Measurements from ENCODE around the gene VWF.

VWF gene

DNA sequence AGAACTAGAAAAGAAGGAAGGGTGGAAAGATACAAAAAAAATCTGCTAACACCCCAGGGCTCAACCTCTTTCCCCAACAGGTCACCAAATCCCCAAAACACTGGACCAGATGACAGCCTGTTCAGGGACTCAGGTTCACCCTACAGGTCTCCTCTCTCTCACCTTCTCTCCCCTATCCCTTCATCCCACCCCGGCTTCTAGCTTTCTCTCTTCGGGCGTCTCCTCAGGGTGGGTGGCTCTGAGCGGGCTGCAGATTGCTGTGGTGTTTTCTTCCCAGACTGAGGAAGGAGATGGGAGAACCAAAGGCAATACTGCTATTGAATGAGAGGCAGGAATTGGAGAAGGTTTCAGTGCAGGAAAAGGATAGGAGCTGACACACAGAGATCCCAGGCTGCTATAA is 218.7 kb downstream of the VWF start:
- no peak overlapping the region for H3K4me3 ChIP-seq (ENCODE audit: low read depth, low read length)
- TF ChIP-seq, protein P1, sequence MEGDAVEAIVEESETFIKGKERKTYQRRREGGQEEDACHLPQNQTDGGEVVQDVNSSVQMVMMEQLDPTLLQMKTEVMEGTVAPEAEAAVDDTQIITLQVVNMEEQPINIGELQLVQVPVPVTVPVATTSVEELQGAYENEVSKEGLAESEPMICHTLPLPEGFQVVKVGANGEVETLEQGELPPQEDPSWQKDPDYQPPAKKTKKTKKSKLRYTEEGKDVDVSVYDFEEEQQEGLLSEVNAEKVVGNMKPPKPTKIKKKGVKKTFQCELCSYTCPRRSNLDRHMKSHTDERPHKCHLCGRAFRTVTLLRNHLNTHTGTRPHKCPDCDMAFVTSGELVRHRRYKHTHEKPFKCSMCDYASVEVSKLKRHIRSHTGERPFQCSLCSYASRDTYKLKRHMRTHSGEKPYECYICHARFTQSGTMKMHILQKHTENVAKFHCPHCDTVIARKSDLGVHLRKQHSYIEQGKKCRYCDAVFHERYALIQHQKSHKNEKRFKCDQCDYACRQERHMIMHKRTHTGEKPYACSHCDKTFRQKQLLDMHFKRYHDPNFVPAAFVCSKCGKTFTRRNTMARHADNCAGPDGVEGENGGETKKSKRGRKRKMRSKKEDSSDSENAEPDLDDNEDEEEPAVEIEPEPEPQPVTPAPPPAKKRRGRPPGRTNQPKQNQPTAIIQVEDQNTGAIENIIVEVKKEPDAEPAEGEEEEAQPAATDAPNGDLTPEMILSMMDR (conservative IDR thresholded peaks at IDR 0.05; ENCODE audit: low read depth, low read length) = no peak
- no peak for DNase-seq (ENCODE audit: low read depth)

DNA sequence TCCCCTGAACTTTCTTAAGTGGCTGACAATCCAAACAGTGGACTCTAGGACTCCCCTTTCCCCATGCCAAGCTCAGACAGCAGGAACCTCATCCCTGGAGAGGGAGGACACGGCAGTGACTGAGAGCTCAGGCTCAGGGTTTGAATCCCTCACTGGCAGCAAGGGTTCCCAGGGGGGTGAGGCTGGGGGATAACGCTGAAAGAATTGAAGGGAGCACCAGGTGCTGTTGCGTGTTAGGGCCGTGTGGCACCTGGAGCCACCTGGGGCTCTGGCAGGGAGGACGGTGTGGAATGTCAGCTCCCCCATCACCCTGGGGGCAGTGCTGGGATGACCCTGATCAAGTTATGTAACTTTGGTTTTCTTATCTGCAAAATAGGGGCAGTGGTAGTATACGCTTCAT is 219.5 kb downstream of the VWF start:
- DNase-seq (ENCODE audit: low read depth) = no peak
- H3K4me3 ChIP-seq (ENCODE audit: low read depth, low read length) = no peak overlapping the region
- TF ChIP-seq, protein P1 (conservative IDR thresholded peaks at IDR 0.05; ENCODE audit: low read depth, low read length) = no peak

DNA sequence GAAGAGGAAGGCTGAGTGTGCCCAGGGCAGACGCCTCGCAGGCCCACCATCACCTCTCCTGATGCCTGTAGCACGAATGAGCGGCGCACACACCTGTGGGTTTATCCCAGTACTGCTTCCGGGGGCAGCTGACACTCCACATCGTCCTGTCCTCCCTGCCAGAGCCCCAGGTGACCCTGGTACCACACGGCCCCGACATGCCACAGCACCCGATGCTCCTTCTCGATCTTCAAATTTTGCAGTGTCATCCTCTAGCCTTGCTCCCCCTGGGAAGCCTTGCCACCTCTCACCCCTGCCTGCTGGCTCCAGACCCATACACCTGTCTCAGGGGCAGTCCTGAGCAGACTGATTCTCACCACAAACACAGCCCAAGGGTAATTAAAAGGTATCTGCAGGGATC is 220.0 kb downstream of the VWF start:
- no peak overlapping the region for H3K4me3 ChIP-seq (ENCODE audit: low read depth, low read length)
- TF ChIP-seq, protein P1 (conservative IDR thresholded peaks at IDR 0.05; ENCODE audit: low read depth, low read length) = no peak
- no peak for DNase-seq (ENCODE audit: low read depth)

DNA sequence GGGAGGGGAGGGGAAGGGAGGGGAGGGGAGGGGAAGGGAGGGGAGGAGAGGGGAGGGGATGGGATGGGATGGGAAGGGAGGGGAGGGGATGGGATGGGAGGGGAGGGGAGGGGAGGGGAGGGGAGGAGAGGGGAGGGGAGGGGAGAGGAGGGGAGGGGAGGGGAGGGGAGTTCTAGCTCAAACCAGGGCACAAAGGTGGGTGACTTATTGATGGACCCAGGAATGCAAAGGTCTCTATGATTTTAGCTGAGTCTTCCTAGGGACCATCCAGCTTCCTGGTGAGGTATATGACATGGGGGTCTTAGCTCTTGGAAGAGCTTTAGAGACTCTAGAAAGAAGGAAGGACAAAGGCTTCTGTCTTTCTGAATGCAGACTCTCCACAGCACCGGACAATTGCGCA is 221.7 kb downstream of the VWF start:
- H3K4me3 ChIP-seq (ENCODE audit: low read depth, low read length) = no peak overlapping the region
- DNase-seq (ENCODE audit: low read depth) = no peak
- TF ChIP-seq, protein P1 (conservative IDR thresholded peaks at IDR 0.05; ENCODE audit: low read depth, low read length) = no peak

DNA sequence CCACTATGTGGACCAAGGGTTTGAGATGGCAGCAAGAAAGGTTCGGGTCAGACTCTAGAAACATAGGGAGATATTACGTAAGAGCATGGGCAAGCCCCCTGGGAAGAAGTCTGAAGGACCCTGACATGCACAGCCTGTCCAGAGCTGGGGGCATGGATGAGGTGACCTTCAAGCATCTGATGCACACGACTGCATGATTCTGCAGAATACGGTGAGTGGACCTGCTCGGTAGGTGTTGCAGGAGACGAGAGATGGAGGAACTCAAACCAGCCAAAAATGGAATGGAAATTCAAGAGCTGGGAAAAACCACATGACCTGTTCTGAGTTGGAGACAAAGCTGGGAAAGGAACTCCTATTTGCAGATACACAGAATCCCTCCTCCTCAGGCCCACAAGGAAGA is 223.1 kb downstream of the VWF start:
- H3K4me3 ChIP-seq (ENCODE audit: low read depth, low read length) = no peak overlapping the region
- TF ChIP-seq, protein P1 (conservative IDR thresholded peaks at IDR 0.05; ENCODE audit: low read depth, low read length) = no peak
- DNase-seq (ENCODE audit: low read depth) = no peak

DNA sequence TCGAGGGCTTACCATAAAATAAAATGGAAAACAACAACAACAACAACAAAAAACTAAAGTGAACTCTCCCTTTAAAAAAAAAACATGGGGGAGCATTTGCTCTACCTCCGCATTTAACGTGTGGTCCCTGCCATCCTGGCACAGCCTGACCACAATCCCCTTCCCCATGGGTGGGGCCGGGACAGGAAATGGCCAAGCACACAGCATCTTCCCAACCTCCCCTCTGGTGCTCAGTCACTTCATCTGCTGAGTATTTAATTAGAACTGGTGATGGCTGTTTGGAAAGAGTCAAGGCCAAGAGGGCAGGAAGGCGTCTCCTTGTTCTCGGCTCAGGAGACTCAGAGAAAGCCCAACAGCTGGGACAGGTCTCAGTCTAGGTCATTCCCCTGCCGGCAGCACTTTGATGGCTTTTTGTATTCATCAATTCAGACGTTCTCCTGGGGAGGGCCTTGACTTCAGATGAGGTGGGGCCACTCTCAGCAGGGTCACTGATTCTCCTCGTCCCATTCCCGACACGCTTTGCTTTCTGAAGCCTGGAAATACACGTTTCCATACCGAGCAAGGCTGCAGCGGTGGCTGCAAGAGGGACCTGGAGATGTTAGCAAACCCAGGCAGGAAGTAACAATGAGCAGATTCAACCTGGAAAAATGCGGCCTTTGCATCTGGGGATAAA is 223.8 kb downstream of the VWF start:
- DNase-seq (ENCODE audit: low read depth) = no peak
- TF ChIP-seq, protein P1 (conservative IDR thresholded peaks at IDR 0.05; ENCODE audit: low read depth, low read length) = no peak
- H3K4me3 ChIP-seq (ENCODE audit: low read depth, low read length) = no peak overlapping the region

DNA sequence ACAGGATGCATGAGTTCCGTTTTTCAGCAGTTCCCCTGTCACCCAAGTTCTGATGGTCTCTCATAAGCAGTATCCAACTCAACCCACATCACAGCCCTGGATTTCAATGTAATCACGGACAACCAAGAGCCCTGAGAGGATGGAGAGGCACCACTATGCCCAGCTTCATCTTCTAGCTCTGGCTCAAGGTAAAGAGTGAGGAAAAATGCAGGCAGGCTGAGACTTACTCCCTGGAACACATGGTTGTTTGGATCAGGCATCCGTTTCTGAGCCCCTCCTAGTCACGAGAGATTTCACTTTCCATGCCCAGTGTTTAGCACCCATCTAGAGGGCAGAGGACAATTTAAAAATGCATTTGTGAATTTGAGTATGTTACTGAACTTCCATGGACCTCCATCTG is 224.4 kb downstream of the VWF start:
- no peak overlapping the region for H3K4me3 ChIP-seq (ENCODE audit: low read depth, low read length)
- no peak for DNase-seq (ENCODE audit: low read depth)
- TF ChIP-seq, protein P1 (conservative IDR thresholded peaks at IDR 0.05; ENCODE audit: low read depth, low read length) = no peak

Measured in choroid plexus epithelial cell (primary cell).